OCI-LY1 (cell line): Measurements from ENCODE around the gene ITSN2.

Experiments
- CTCF ChIP-seq: fragments of 200-600 bp; sonication (generic), shearing (Covaris generic); IDR thresholded peaks from 2 replicates; pipeline ENCODE4 v1.5.1; 2017; ENCODE audit warnings: mild to moderate bottlenecking, antibody characterized with exemption, low read length, moderate library complexity, mixed read lengths
- EZH2 ChIP-seq: fragments of 200-600 bp; sonication (generic), shearing (Covaris generic); IDR thresholded peaks from 2 replicates; pipeline ENCODE4 v1.8.0; 2017; ENCODE audit warnings: borderline replicate concordance, mixed run types, mild to moderate bottlenecking, antibody characterized with exemption, low read length, moderate library complexity, mixed read lengths

GRCh38 chr2:24181849-24182248 is 178.5 kb downstream of the ITSN2 start:
- TF ChIP-seq EZH2 (no peak), CTCF (no peak)
